ENCODE data around the gene CCDC121. TPM values are rescaled to one million over a fixed set of nuclear protein-coding genes. Genes with fewer than 3 reads are reported as not detected.

Gene CCDC121
- polyA plus RNA-seq, 1 donor (not counting 4 experiments of a cell fraction or from before 2014, with no cell fraction given), result 1.1 TPM

DNA sequence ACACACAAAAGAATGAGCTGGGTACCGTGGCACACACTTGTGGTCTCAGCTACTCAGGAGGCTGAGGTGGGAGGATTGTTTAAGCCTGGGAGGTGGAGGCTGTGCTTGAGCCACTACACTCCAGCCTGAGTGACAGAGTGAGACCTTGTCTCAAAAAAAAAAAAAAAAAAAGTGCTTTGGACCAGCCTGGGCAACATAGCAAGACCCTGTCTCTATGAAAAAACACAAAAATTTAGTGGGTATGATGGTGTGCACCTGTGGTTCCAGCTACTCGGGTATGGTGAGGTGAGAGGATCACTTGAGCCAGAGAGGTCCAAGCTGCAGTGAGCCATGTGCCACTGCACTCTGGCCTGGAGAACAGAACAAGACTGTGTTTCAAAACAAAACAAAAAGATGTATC is 35.6 kb downstream of the CCDC121 start:
- H3K9me3 ChIP-seq (ENCODE audit: control insufficient read depth, low read depth, low read length), result no peaks in the 10 kb centered on the region
- dilution Hi-C loops (cut with MboI; ENCODE audit: extremely low pct_ligation_motif_present, low sequenced_read_pairs), result no loop called here
- peaks cover 90% of the 10 kb centered on the region for H3K79me2 ChIP-seq (ENCODE audit: control insufficient read depth, insufficient read depth, low read length)
- DNase-seq (ENCODE audit: low read depth, low spot score) (no peak), FAIRE-seq (no peak)
- peaks cover 0 to 1% of the 10 kb centered on the region in 2 experiments for H3K36me3 ChIP-seq (ENCODE audit: control insufficient read depth in 2 of 2, extremely low read depth in 1 of 2, insufficient read depth in 2 of 2, low read length in 2 of 2)
- no peak for TF ChIP-seq CTCF (optimal IDR thresholded peaks at IDR 0.05 in 1 of 3, IDR thresholded peaks at IDR 0.05 in 1 of 3, conservative IDR thresholded peaks at IDR 0.05 in 1 of 3; ENCODE audit: extremely low read depth in 1 of 3, insufficient read depth in 2 of 3, low read length in 3 of 3)
- TF ChIP-seq EZH2 (IDR thresholded peaks at IDR 0.05; ENCODE audit: low read length), result no peak
- peaks cover 5% of the 10 kb centered on the region for H3K4me1 ChIP-seq (ENCODE audit: control insufficient read depth, extremely low read depth, insufficient read depth, low read length)
- no peak overlapping the region for H3K4me3 ChIP-seq (ENCODE audit: control insufficient read depth in 2 of 3, extremely low read depth in 1 of 3, insufficient read depth in 2 of 3, low read depth in 1 of 3, low read length in 3 of 3)
- H4K20me1 ChIP-seq (ENCODE audit: control insufficient read depth, extremely low read depth, insufficient read depth, low read length), result no peaks in the 10 kb centered on the region
- H3K4me2 ChIP-seq (ENCODE audit: control insufficient read depth, extremely low read depth, insufficient read depth, low read depth, low read length), result no peak overlapping the region
- H3K27ac ChIP-seq (ENCODE audit: control insufficient read depth, insufficient read depth, low read length), result no peak overlapping the region
- no peak overlapping the region for H3K9ac ChIP-seq (ENCODE audit: control insufficient read depth, extremely low read depth, insufficient read depth, low read length)
- H3K9me1 ChIP-seq (ENCODE audit: control insufficient read depth, extremely low read depth, insufficient read depth, low read length), result peaks cover 2% of the 10 kb centered on the region
- H3K27me3 ChIP-seq (ENCODE audit: control insufficient read depth, extremely low read depth, insufficient read depth, low read length), result no peaks in the 10 kb centered on the region
- no peak overlapping the region for H2AFZ ChIP-seq (ENCODE audit: control insufficient read depth, low read length)

GRCh38 chr2:27591745-27592144 is 37.1 kb downstream of the CCDC121 start:
- H3K4me2 ChIP-seq (ENCODE audit: control insufficient read depth, extremely low read depth, insufficient read depth, low read depth, low read length), result no peak overlapping the region
- H3K9me1 ChIP-seq (ENCODE audit: control insufficient read depth, extremely low read depth, insufficient read depth, low read length), result no peaks in the 10 kb centered on the region
- DNase-seq (ENCODE audit: low read depth, low spot score) (no peak), FAIRE-seq (no peak)
- no peak overlapping the region for H3K27ac ChIP-seq (ENCODE audit: control insufficient read depth, insufficient read depth, low read length)
- dilution Hi-C loops (cut with MboI; ENCODE audit: extremely low pct_ligation_motif_present, low sequenced_read_pairs), result no loop called here
- no peak overlapping the region for H3K9ac ChIP-seq (ENCODE audit: control insufficient read depth, extremely low read depth, insufficient read depth, low read length)
- H3K79me2 ChIP-seq (ENCODE audit: control insufficient read depth, insufficient read depth, low read length), result peaks cover 91% of the 10 kb centered on the region
- H3K36me3 ChIP-seq (ENCODE audit: control insufficient read depth in 2 of 2, extremely low read depth in 1 of 2, insufficient read depth in 2 of 2, low read length in 2 of 2), result peaks cover 0 to 1% of the 10 kb centered on the region in 2 experiments
- H2AFZ ChIP-seq (ENCODE audit: control insufficient read depth, low read length), result no peak overlapping the region
- H4K20me1 ChIP-seq (ENCODE audit: control insufficient read depth, extremely low read depth, insufficient read depth, low read length), result no peaks in the 10 kb centered on the region
- H3K27me3 ChIP-seq (ENCODE audit: control insufficient read depth, extremely low read depth, insufficient read depth, low read length), result no peaks in the 10 kb centered on the region
- no peak overlapping the region for H3K4me3 ChIP-seq (ENCODE audit: control insufficient read depth in 2 of 3, extremely low read depth in 1 of 3, insufficient read depth in 2 of 3, low read depth in 1 of 3, low read length in 3 of 3)
- TF ChIP-seq EZH2 (IDR thresholded peaks at IDR 0.05; ENCODE audit: low read length), result no peak
- TF ChIP-seq CTCF (optimal IDR thresholded peaks at IDR 0.05 in 1 of 3, IDR thresholded peaks at IDR 0.05 in 1 of 3, conservative IDR thresholded peaks at IDR 0.05 in 1 of 3; ENCODE audit: extremely low read depth in 1 of 3, insufficient read depth in 2 of 3, low read length in 3 of 3), result no peak
- no peaks in the 10 kb centered on the region for H3K9me3 ChIP-seq (ENCODE audit: control insufficient read depth, low read depth, low read length)
- peaks cover 10% of the 10 kb centered on the region for H3K4me1 ChIP-seq (ENCODE audit: control insufficient read depth, extremely low read depth, insufficient read depth, low read length)

All from keratinocyte (primary cell).